K562 (cell line): ENCODE data around the gene AGPAT1. TPM values are rescaled to one million over a fixed set of nuclear protein-coding genes. Genes with fewer than 3 reads are reported as not detected.
A peak's percentile ranks its signal among the peaks of the same experiment; 100 is the strongest.

Experiments used
- ATAC-seq: fragments of 200-7000 bp; cut with Tn5 transposase; 3 replicates; pipeline ENCODE4 v1.9.1; 2020; ENCODE audit warnings: moderate library complexity
- BruUV-seq: library from RNA; stranded (reverse); fragments of 400-500 nt; replicated peaks from 2 replicates; lab custom pipeline; 2021; lab: Mats Ljungman, UMichigan
- CTCF ChIA-PET: fragments of 300-600 bp; formaldehyde crosslinking; extraction: SDS; loops from one replicate; lab custom pipeline; 2021; ENCODE audit warnings: low intra/inter-chr PET ratio; lab: Yijun Ruan, JAX
- POLR2A ChIA-PET: fragments of 300-600, 350-650 bp; sonication (Branson Sonifier 250); formaldehyde crosslinking; extraction: SDS; loops from one replicate; lab custom pipeline; 2021; ENCODE audit warnings: antibody characterized with exemption, inconsistent platforms; lab: Yijun Ruan, JAX
- DNase-seq, 4 experiments: peaks; one replicate each; pipeline versions ENCODE4 v3.0.0 to v3.0.0-alpha.2; 2011 to 2018; ENCODE audit warnings: low spot score in 3 of 4, mixed read lengths in 3 of 4; ENCODE audit errors: extremely low read depth in 1 of 4
- FAIRE-seq: peaks from 2 replicates; lab custom pipeline; 2011; peaks lifted over from hg19 to GRCh38; lab: Jason Lieb, UNC
- H2AFZ ChIP-seq: 2 replicates; pipeline ENCODE4 v1.6.0; 2011; ENCODE audit warnings: low read depth, low read length, control low read depth, inconsistent platforms
- H3K27ac ChIP-seq: fragments of 200-600 bp; 3 replicates; pipeline ENCODE4 v1.8.0; 2011; ENCODE audit warnings: low read depth, mild to moderate bottlenecking, control low read depth, inconsistent platforms, low read length, moderate library complexity, mixed read lengths; ENCODE audit errors: extremely low read depth
- H3K27me3 ChIP-seq, 2 experiments: fragments of 300-600 bp in 1 of 2; 2 replicates in 1 of 2; 3 replicates in 1 of 2; pipeline versions ENCODE4 v1.6.0 to v1.8.0; 2011; ENCODE audit warnings: inconsistent platforms in 2 of 2, low read length in 2 of 2, mild to moderate bottlenecking in 1 of 2, mixed read lengths in 1 of 2, moderate library complexity in 1 of 2; ENCODE audit not compliant: control insufficient read depth in 2 of 2, insufficient read depth in 2 of 2
- H3K36me3 ChIP-seq: fragments of 300-600 bp; 3 replicates; pipeline ENCODE4 v1.8.0; 2011; ENCODE audit warnings: mild to moderate bottlenecking, low read length, inconsistent platforms; ENCODE audit not compliant: control insufficient read depth, insufficient read depth
- H3K4me1 ChIP-seq, 2 experiments: fragments of 200-600 bp in 1 of 2; replicated peaks in 1 of 2; 2 replicates in 1 of 2; 3 replicates in 1 of 2; pipeline versions ENCODE4 v1.5.1 to v1.8.0; 2011; ENCODE audit warnings: inconsistent platforms in 2 of 2, low read length in 2 of 2, mild to moderate bottlenecking in 1 of 2, mixed read lengths in 1 of 2, moderate library complexity in 1 of 2; ENCODE audit not compliant: control insufficient read depth in 2 of 2, insufficient read depth in 2 of 2
- H3K4me2 ChIP-seq: 2 replicates; pipeline ENCODE4 v1.6.1; 2011; ENCODE audit warnings: low read length, control low read depth, inconsistent platforms, mixed read lengths; ENCODE audit not compliant: insufficient read depth
- H3K4me3 ChIP-seq: fragments of 200-600 bp; sonication (generic), shearing (Covaris generic); 2 replicates; pipeline ENCODE4 v1.5.1; 2016; ENCODE audit warnings: control low read depth, inconsistent platforms
- H3K79me2 ChIP-seq: fragments of 200-600 bp; 3 replicates; pipeline ENCODE4 v1.8.0; 2011; ENCODE audit warnings: low read length, inconsistent platforms; ENCODE audit not compliant: control insufficient read depth, insufficient read depth
- H3K9ac ChIP-seq, 2 experiments: 2 replicates each; pipeline versions ENCODE4 v1.6.0 to v1.6.1; 2011; ENCODE audit warnings: low read depth in 2 of 2, low read length in 2 of 2, control low read depth in 1 of 2, inconsistent platforms in 1 of 2, mild to moderate bottlenecking in 1 of 2, mixed read lengths in 1 of 2; ENCODE audit not compliant: insufficient read depth in 1 of 2
- H3K9me1 ChIP-seq: one replicate; pipeline ENCODE4 v1.6.0; 2011; ENCODE audit warnings: inconsistent platforms, mild to moderate bottlenecking, low read length, moderate library complexity; ENCODE audit not compliant: control insufficient read depth, insufficient read depth
- H3K9me3 ChIP-seq: replicated peaks from 2 replicates; pipeline ENCODE4 v1.5.1; 2011; ENCODE audit warnings: low read depth, low read length, inconsistent platforms; ENCODE audit not compliant: control insufficient read depth, insufficient read depth
- H4K20me1 ChIP-seq: replicated peaks from 2 replicates; pipeline ENCODE4 v1.6.1; 2011; ENCODE audit warnings: low read length, inconsistent platforms, mixed read lengths; ENCODE audit not compliant: control insufficient read depth, insufficient read depth
- CHD2 ChIP-seq: IDR thresholded peaks from 2 replicates; pipeline ENCODE4 v1.6.1; 2011; ENCODE audit warnings: low read depth, low read length
- FOXA3 ChIP-seq, 2 experiments: fragments of 450-650 bp in 1 of 2; sonication (generic) in 1 of 2; formaldehyde crosslinking; IDR thresholded peaks in 1 of 2; conservative IDR thresholded peaks in 1 of 2; 2 replicates each; pipeline versions ENCODE4 v1.4.0 to v1.8.0; 2020 to 2022; ENCODE audit warnings: mild to moderate bottlenecking in 2 of 2, missing genetic modification reagents in 1 of 2
- IRF9 ChIP-seq: fragments of 450-650 bp; IDR thresholded peaks from 2 replicates; pipeline ENCODE4 v1.6.1; 2016; ENCODE audit warnings: missing biosample characterization, missing genetic modification characterization
- MTA3 ChIP-seq: fragments of 450-650 bp; formaldehyde crosslinking; IDR thresholded peaks from 2 replicates; pipeline ENCODE4 v1.6.1; 2017; ENCODE audit warnings: mild to moderate bottlenecking, borderline replicate concordance
- POLR3G ChIP-seq: IDR thresholded peaks from 2 replicates; pipeline ENCODE4 v1.6.1; 2011; ENCODE audit not compliant: insufficient read length, insufficient replicate concordance; ENCODE audit errors: extremely low read depth
- RBM15 ChIP-seq: fragments of 200-400 bp; formaldehyde crosslinking; IDR thresholded peaks from 2 replicates; pipeline ENCODE4 v1.6.1; 2018; ENCODE audit warnings: mild to moderate bottlenecking, low read length, moderate library complexity; ENCODE audit not compliant: insufficient read depth
- RBM22 ChIP-seq: fragments of 200-400 bp; formaldehyde crosslinking; IDR thresholded peaks from 2 replicates; pipeline ENCODE4 v1.6.1; 2018; ENCODE audit warnings: low read length, low read depth; ENCODE audit not compliant: poor library complexity, severe bottlenecking
- RFX5 ChIP-seq: IDR thresholded peaks from 2 replicates; pipeline ENCODE4 v1.6.1; 2011; ENCODE audit warnings: low read depth, mild to moderate bottlenecking, improper control_type of control experiment, low read length
- SNRNP70 ChIP-seq: fragments of 200-400 bp; formaldehyde crosslinking; optimal IDR thresholded peaks from 2 replicates; pipeline ENCODE3; 2017; ENCODE audit warnings: low read depth, low read length
- SPI1 ChIP-seq: IDR thresholded peaks from 2 replicates; pipeline ENCODE4 v1.6.1; 2011; ENCODE audit warnings: low read depth, low read length, control low read depth, borderline replicate concordance
- TGIF2 ChIP-seq: sonication (generic); formaldehyde crosslinking; IDR thresholded peaks from 2 replicates; pipeline ENCODE4 v1.8.1; 2022; ENCODE audit warnings: mild to moderate bottlenecking, missing genetic modification reagents, moderate library complexity
- ZBTB7A ChIP-seq: IDR thresholded peaks from 2 replicates; pipeline ENCODE4 v1.6.1; 2011; ENCODE audit warnings: low read depth, mild to moderate bottlenecking, low read length, moderate library complexity, borderline replicate concordance; ENCODE audit not compliant: control insufficient read depth
- ZEB2 ChIP-seq: fragments of 450-650 bp; IDR thresholded peaks from 2 replicates; pipeline ENCODE4 v1.6.1; 2016
- ZNF134 ChIP-seq: fragments of 250-450 bp; sonication (Bioruptor Pico); conservative IDR thresholded peaks from 2 replicates; pipeline ENCODE4 v1.4.0; 2020
- ZNF175 ChIP-seq: fragments of 200-800 bp; sonication (Bioruptor generic); IDR thresholded peaks from 2 replicates; pipeline ENCODE4 v1.6.1; 2016; ENCODE audit warnings: low read depth, mild to moderate bottlenecking, missing genetic modification characterization, missing compliant biosample characterization
- ZNF24 ChIP-seq: fragments of 450-650 bp; IDR thresholded peaks from 2 replicates; pipeline ENCODE4 v1.6.1; 2016
- ZNF696 ChIP-seq: fragments of 250-450 bp; sonication (Bioruptor Pico); conservative IDR thresholded peaks from 2 replicates; pipeline ENCODE4 v1.4.0; 2020; ENCODE audit warnings: mild to moderate bottlenecking, moderate library complexity
- ZNF79 ChIP-seq: fragments of 250-450 bp; sonication (Bioruptor Pico); IDR thresholded peaks from 2 replicates; pipeline ENCODE4 v1.4.0; 2020; ENCODE audit warnings: low read depth, mild to moderate bottlenecking, moderate library complexity
- WGBS: fragments of 100-300 bp; shearing (Covaris generic); methylation state at CpG from one replicate; pipeline ENCODE4 v1.1.6; 2016; ENCODE audit warnings: low coverage, mixed read lengths; ENCODE audit not compliant: insufficient coverage; ENCODE audit errors: missing lambda C conversion rate; 5-methylcytosine and 5-hydroxymethylcytosine counted together
- in situ Hi-C: fragments of 300-500 bp; cut with MboI; formaldehyde crosslinking; loops from 4 replicates; pipeline ENCODE4 v1.15.0; 2018; ENCODE audit warnings: inconsistent platforms, mixed read lengths
- intact Hi-C: fragments of 100-400 bp; cut with micrococcal nuclease; formaldehyde crosslinking; loops from 2 replicates; pipeline ENCODE4 v1.14.2; 2022
- polyA plus RNA-seq, 8 experiments: library from polyadenylated mRNA; depleted of rRNA in 4 of 8; stranded (reverse) in 5 of 8; unstranded in 3 of 8; fragments of >200 nt; fragmentation: Nextera tagmentation in 2 of 8; fragmentation: Illumina TruSeq in 1 of 8; extraction: Ambion mirVana in 2 of 8; extraction: Trizol in 1 of 8; gene quantifications; 2 replicates each; pipeline versions ENCODE4 v1.2.1 to v1.2.3, GENCODE V29; 2011 to 2014; ENCODE audit warnings: inconsistent platforms in 1 of 8, missing spikeins in 1 of 8
- total RNA-seq, 7 experiments: library from RNA; depleted of rRNA in 6 of 7; stranded (reverse); fragments of >200 nt in 6 of 7; fragmentation: Illumina TruSeq in 2 of 7; extraction: Trizol in 2 of 7; gene quantifications; 2 replicates each; pipeline versions ENCODE4 v1.2.1 to v1.2.3, GENCODE V29; 2011 to 2021; ENCODE audit warnings: low replicate concordance in 1 of 7

Gene AGPAT1
- total and polyA plus RNA-seq, 9 of the 15 experiments (the other 6 are each of a cell fraction or from before 2014, with no cell fraction given), result 37.9 to 176 (median 69.4) TPM

DNA sequence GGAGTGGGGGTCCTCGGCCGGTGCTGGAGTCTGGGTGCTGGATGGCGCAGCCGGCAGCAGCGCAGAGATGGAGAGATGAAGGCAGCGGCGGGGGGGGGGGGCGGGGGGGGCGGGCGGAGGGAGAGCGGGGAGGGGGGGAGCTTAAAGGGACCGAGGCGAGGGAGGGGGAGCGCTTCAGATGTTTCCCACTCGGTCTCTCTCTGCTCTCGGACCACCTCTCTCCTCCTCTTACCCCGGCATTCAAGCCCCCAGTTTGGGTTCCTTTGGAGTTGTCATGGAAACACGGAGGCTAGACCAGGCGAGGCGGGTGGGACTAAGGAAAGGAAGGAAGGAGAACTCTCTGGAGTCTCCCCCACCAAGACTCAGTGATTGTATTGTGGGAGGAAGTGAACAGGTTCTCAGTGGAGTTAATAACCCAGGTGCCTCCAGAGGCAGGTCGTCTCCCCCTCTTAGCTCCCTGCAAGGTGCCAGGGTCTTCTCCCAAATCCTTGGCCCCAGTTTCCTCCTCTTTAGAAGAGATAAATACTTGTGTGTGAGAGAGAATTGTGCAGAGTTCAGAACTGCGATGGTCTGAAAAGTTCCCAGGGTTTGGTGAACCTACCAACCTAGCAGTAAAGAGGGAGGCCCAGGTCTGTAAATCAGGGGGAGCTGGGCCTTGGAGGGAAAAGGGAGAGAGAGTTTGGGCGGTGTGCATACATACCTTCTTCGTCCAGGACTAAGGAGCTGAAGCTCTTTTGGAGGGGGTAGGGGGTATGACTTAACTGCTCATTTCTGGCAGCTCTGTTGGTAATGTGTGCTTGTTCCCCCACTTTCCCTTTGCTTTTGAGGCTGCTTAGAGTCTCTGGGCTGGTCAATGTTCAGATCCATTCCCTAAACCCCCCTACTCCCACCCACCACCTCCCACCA is 23.8 kb downstream of the AGPAT1 start, which contains the start of gene PRRT1:
TSS of gene PRRT1 (minus strand) at position 77 of the 906 bp plus-strand sequence. CDS start 112 bp downstream, outside the sequence.
- Histone ChIP-seq H3K4me2 (peak within 1 kb of the TSS; percentile 86), H3K27ac (peak within 1 kb of the TSS; percentile 89), H3K4me1 (peaks cover 25 to 65% of the 10 kb centered on the region in 2 experiments; a peak in 4 of 5 replicates), H3K9me1 (no peaks in the 10 kb centered on the region), H3K9ac (peak within 1 kb of the TSS; percentile 86 to 93), H3K4me3 (peak within 1 kb of the TSS; percentile 65; the same call in 1 of the 2 replicates), H2AFZ (peak within 1 kb of the TSS; percentile 91), H3K27me3 (no peaks in the 10 kb centered on the region), H3K36me3 (peaks cover 20% of the 10 kb centered on the region), H3K79me2 (peaks cover 44% of the 10 kb centered on the region), H4K20me1 (no peaks in the 10 kb centered on the region), H3K9me3 (no peaks in the 10 kb centered on the region)
- CTCF ChIA-PET, result interaction anchor here (4.2 kb wide), 1 partner anchor 33 kb away, joined by 51 read pairs; no protein-coding TSS in a partner anchor
- DNase-seq (peak in 2 of 4 experiments; percentile 47 to 49), ATAC-seq (no peak), FAIRE-seq (peak; percentile 68)
- no TSS peak for BruUV-seq
- 21% methylated on average over 6 of the region's 24 CpGs for WGBS
- in situ Hi-C loops (no loop called here), intact Hi-C loops (no loop called here)
- POLR2A ChIA-PET, result interaction anchor here (0.6 to 2.1 kb wide), 8 partner anchors 12 to 61 kb away, joined by 3 to 7 read pairs (median 4); partner anchors contain the start of genes ATF6B and FKBPL
- TF ChIP-seq MTA3 (no peak), CHD2 (no peak), SPI1 (peak; percentile 78; the same call in 1 of the 2 replicates), RBM15 (no peak), RBM22 (no peak), IRF9 (tag) (no peak), ZNF24 (no peak), ZNF134 (CRISPR knock-in tag) (no peak), ZNF175 (no peak), SNRNP70 (no peak), ZNF79 (no peak), ZBTB7A (peak; percentile 54), FOXA3 (CRISPR knock-in tag; conservative IDR thresholded peaks at IDR 0.05 in 1 of 2, IDR thresholded peaks at IDR 0.05 in 1 of 2) (no peak), RFX5 (no peak), TGIF2 (CRISPR knock-in tag) (no peak), ZEB2 (no peak), ZNF696 (CRISPR knock-in tag) (no peak), POLR3G (no peak)
